H1 (cell line): ENCODE results near the gene B3GALT4. TPM values are rescaled to one million over a fixed set of nuclear protein-coding genes. Genes with fewer than 3 reads are reported as not detected.

Source experiments
- ASH2L ChIP-seq: fragments of 200-600, 300-600 bp; sonication (generic); IDR thresholded peaks from one replicate; pipeline ENCODE4 v1.7.1; 2017; ENCODE audit warnings: low read length
- EGR1 ChIP-seq: IDR thresholded peaks from 2 replicates; pipeline ENCODE4 v1.6.1; 2011; ENCODE audit warnings: low read depth, low read length, borderline replicate concordance
- SRF ChIP-seq: IDR thresholded peaks from 2 replicates; pipeline ENCODE4 v1.6.1; 2011; ENCODE audit warnings: mild to moderate bottlenecking, low read depth, low read length, moderate library complexity
- polyA plus RNA-seq, 7 experiments: library from polyadenylated mRNA; depleted of rRNA in 3 of 7; stranded (reverse) in 5 of 7; unstranded in 2 of 7; fragments of >200 nt in 5 of 7; fragments of 200-250 nt in 2 of 7; gene quantifications; 1 replicate in 5 of 7; 2 replicates in 1 of 7; 4 replicates in 1 of 7; pipeline versions ENCODE4 v1.2.1 to v1.2.3, GENCODE V29; 2011 to 2013; ENCODE audit warnings: missing spikeins in 2 of 7, mixed read lengths in 2 of 7
- total RNA-seq: library from RNA; stranded (reverse); fragmentation: NEBNext Ultra II Directional; extraction: Animal tissue kit (Norgen Biotek cat#: 25700); gene quantifications from 2 replicates; pipeline ENCODE4 v1.2.1, GENCODE V29; 2021

The B3GALT4 gene
- total and polyA plus RNA-seq, 2 of the 8 experiments (the other 6 are each of a cell fraction or from before 2014, with no cell fraction given): 2.2 to 3.0 TPM

DNA sequence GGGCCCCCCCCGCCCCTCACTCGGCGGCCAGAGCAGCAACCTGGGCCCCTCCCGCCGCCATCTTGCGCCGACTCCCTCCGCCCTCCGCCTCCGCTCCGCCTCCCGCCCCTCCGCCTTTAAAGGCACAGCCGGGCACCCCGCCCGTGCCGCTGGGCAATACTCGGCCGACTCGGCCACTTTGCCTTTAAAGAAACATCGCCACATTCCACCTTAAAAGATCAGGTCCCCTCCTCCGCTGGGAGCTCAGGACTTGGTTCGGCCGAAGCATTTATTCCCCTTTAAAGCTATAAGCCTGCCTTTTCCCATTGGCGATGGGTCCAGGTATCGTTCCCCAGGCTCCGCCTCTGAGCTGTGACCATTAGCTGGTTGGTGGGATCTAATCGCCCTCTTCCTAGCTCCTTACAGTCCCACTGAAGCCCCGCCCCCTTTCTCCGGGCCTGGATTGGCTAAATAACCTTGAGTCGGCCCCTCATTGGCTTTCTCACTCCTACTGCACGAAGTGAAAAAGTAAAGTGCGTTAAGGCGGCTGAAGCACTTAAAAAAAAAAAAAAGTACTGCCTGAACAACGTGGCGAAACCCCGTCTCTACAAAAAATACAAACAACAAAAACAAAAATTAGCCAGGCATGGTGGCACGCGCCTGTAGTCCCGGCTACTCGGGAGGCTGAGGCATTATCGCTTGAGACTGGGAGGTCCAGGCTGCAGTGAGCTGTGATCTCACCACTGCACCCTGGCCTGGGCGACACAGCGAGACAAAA is 40.9 kb downstream of the B3GALT4 start, which contains the start of gene ZBTB22 (continued):
- TF ChIP-seq EGR1: peak; percentile 18; the same call in 1 of the 2 replicates
- no peak for TF ChIP-seq SRF
- peak; percentile 50 for TF ChIP-seq ASH2L
